Stimulated activated naive B cell treated with anti-CD40 and anti-IgM and Interleukin-4, amounts not matched to agents 10 μg/mL and 1 μg/mL and 100 μg/mL, for 72 hours (primary cell): ENCODE data around the gene ANKRD45.
A peak's percentile ranks its signal among the peaks of the same experiment; 100 is the strongest.
"Not testable (repeated sequence)": the region's sequence is repeated elsewhere in the genome, so short reads cannot be mapped to it uniquely, and the experiment has no call there.

Source experiments
- ATAC-seq, 2 donors: fragments of 150-1000 bp; cut with Tn5 transposase; replicated peaks; 2 replicates each; pipeline ENCODE4 v1.10.0; 2021; ENCODE audit warnings: moderate library complexity in 1 of 2
- DNase-seq: peaks from one replicate; pipeline ENCODE4 v3.0.0; 2021
- H3K27ac Mint-ChIP-seq: one replicate; pipeline ENCODE4 v1.8.0; 2022; ENCODE audit warnings: mild to moderate bottlenecking, mixed read lengths
- H3K27me3 Mint-ChIP-seq, 2 donors: one replicate each; pipeline ENCODE4 v1.8.0; 2022; ENCODE audit warnings: mixed read lengths in 2 of 2
- H3K36me3 Mint-ChIP-seq, 2 donors: one replicate each; pipeline ENCODE4 v1.8.0; 2022; ENCODE audit warnings: mixed read lengths in 2 of 2, mild to moderate bottlenecking in 1 of 2
- H3K4me1 Mint-ChIP-seq, 2 donors: one replicate each; pipeline ENCODE4 v1.8.0; 2022; ENCODE audit warnings: mixed read lengths in 2 of 2, mild to moderate bottlenecking in 1 of 2
- H3K4me3 Mint-ChIP-seq, 2 donors: one replicate each; pipeline ENCODE4 v1.8.0; 2022; ENCODE audit warnings: mild to moderate bottlenecking in 2 of 2, mixed read lengths in 2 of 2, moderate library complexity in 1 of 2
- H3K9me3 Mint-ChIP-seq, 2 donors: one replicate each; pipeline ENCODE4 v1.8.0; 2022; ENCODE audit warnings: mixed read lengths in 2 of 2, mild to moderate bottlenecking in 1 of 2

Gene ANKRD45

GRCh38 chr1:173669491-173669941, at the start of gene ANKRD45:
Gene ANKRD45, minus strand, starts transcription at chr1:173669851. Its CDS starts 10,433 bp downstream, at chr1:173659418.
- Mint-ChIP-seq H3K9me3 (no peaks in the 10 kb centered on the region), H3K36me3 (no peaks in the 10 kb centered on the region), H3K4me3 (peak within 1 kb of the TSS; percentile 63 to 74), H3K27ac (no peak within 1 kb of the TSS), H3K4me1 (peaks cover 2 to 14% of the 10 kb centered on the region in 2 donors), H3K27me3 (peaks cover 32 to 35% of the 10 kb centered on the region in 2 donors)
- DNase-seq = peak; percentile 8
- ATAC-seq = peak; percentile 29 to 58

- Mint-ChIP-seq H3K4me1 (peaks cover 15 to 20% of the 10 kb centered on the region in 2 donors), H3K27me3 (no peaks in the 10 kb centered on the region), H3K36me3 (peaks cover 10 to 24% of the 10 kb centered on the region in 2 donors), H3K4me3 (no peak overlapping the region), H3K27ac (no peak overlapping the region), H3K9me3 (no peaks in the 10 kb centered on the region)
- ATAC-seq (no peak), DNase-seq (no peak)
Observed at GRCh38 chr1:173717238-173717637, 47.6 kb upstream of the ANKRD45 start.

- H3K4me1 Mint-ChIP-seq = peaks cover 12 to 16% of the 10 kb centered on the region in 2 donors
- peak overlapping the region; percentile 91 for H3K27ac Mint-ChIP-seq
- H3K27me3 Mint-ChIP-seq = peaks cover 4 to 16% of the 10 kb centered on the region in 2 donors
- ATAC-seq = no peak
- H3K36me3 Mint-ChIP-seq = peaks cover 4 to 13% of the 10 kb centered on the region in 2 donors
- H3K4me3 Mint-ChIP-seq = peak overlapping the region; percentile 93 to 96
- no peaks in the 10 kb centered on the region for H3K9me3 Mint-ChIP-seq
- DNase-seq = no peak
Observed at GRCh38 chr1:173715538-173715844, 45.8 kb upstream of the ANKRD45 start.

GRCh38 chr1:173714759-173715537, 45.3 kb upstream of the ANKRD45 start, which contains the start of gene KLHL20:
Gene KLHL20, plus strand, starts transcription at chr1:173714981. Its CDS starts 1,063 bp downstream, at chr1:173716044.
- no peaks in the 10 kb centered on the region for H3K9me3 Mint-ChIP-seq
- peaks cover 9 to 22% of the 10 kb centered on the region in 2 donors for H3K27me3 Mint-ChIP-seq
- peaks cover 7 to 11% of the 10 kb centered on the region in 2 donors for H3K4me1 Mint-ChIP-seq
- peaks cover 0 to 8% of the 10 kb centered on the region in 2 donors for H3K36me3 Mint-ChIP-seq
- ATAC-seq (peak; percentile 97), DNase-seq (peak; percentile 89)
- peak within 1 kb of the TSS; percentile 93 to 96 for H3K4me3 Mint-ChIP-seq
- H3K27ac Mint-ChIP-seq = peak within 1 kb of the TSS; percentile 91

- peaks cover 0 to 8% of the 10 kb centered on the region in 2 donors for H3K36me3 Mint-ChIP-seq
- DNase-seq = no peak
Observed at GRCh38 chr1:173714441-173714758, 44.7 kb upstream of the ANKRD45 start.

GRCh38 chr1:173708787-173709186, 39.1 kb upstream of the ANKRD45 start:
- no peak for DNase-seq
- peaks cover 17 to 46% of the 10 kb centered on the region in 2 donors for H3K27me3 Mint-ChIP-seq

More at GRCh38 chr1:173714441-173714758, 44.7 kb upstream of the ANKRD45 start:
- peaks cover 10 to 27% of the 10 kb centered on the region in 2 donors for H3K27me3 Mint-ChIP-seq
- peak overlapping the region; percentile 93 to 96 for H3K4me3 Mint-ChIP-seq
- no peaks in the 10 kb centered on the region for H3K9me3 Mint-ChIP-seq
- peaks cover 7 to 11% of the 10 kb centered on the region in 2 donors for H3K4me1 Mint-ChIP-seq
- H3K27ac Mint-ChIP-seq = peak overlapping the region; percentile 91
- no peak for ATAC-seq

GRCh38 chr1:173705117-173705516, 35.5 kb upstream of the ANKRD45 start:
- peaks cover 12 to 45% of the 10 kb centered on the region in 2 donors for H3K27me3 Mint-ChIP-seq
- H3K36me3 Mint-ChIP-seq = peaks cover 0 to 3% of the 10 kb centered on the region in 2 donors
- no peak overlapping the region for H3K4me3 Mint-ChIP-seq
- no peak for ATAC-seq
- H3K9me3 Mint-ChIP-seq = peaks cover 0 to 4% of the 10 kb centered on the region in 2 donors
- no peaks in the 10 kb centered on the region for H3K4me1 Mint-ChIP-seq
- H3K27ac Mint-ChIP-seq = no peak overlapping the region
- DNase-seq = no peak

More at GRCh38 chr1:173708787-173709186, 39.1 kb upstream of the ANKRD45 start:
- Mint-ChIP-seq H3K4me1 (no peaks in the 10 kb centered on the region), H3K9me3 (no peaks in the 10 kb centered on the region), H3K36me3 (no peaks in the 10 kb centered on the region), H3K27ac (no peak overlapping the region), H3K4me3 (no peak overlapping the region)
- ATAC-seq = no peak

- Mint-ChIP-seq H3K27me3 (peaks cover 26 to 46% of the 10 kb centered on the region in 2 donors), H3K27ac (no peak overlapping the region), H3K4me3 (no peak overlapping the region), H3K36me3 (peaks cover 0 to 3% of the 10 kb centered on the region in 2 donors), H3K9me3 (peaks cover 0 to 4% of the 10 kb centered on the region in 2 donors), H3K4me1 (no peaks in the 10 kb centered on the region)
- DNase-seq (no peak), ATAC-seq (no peak)
Observed at GRCh38 chr1:173702736-173703135, 33.1 kb upstream of the ANKRD45 start.

- not testable (repeated sequence) for ATAC-seq, H3K36me3 Mint-ChIP-seq, H3K4me3 Mint-ChIP-seq, H3K9me3 Mint-ChIP-seq, H3K4me1 Mint-ChIP-seq, DNase-seq, H3K27ac Mint-ChIP-seq
- peaks cover 37 to 55% of the 10 kb centered on the region in 2 donors for H3K27me3 Mint-ChIP-seq
Observed at GRCh38 chr1:173701299-173701698, 31.6 kb upstream of the ANKRD45 start.

- peaks cover 1 to 7% of the 10 kb centered on the region in 2 donors for H3K4me1 Mint-ChIP-seq
- no peak overlapping the region for H3K27ac Mint-ChIP-seq
- DNase-seq (no peak), ATAC-seq (no peak)
- peaks cover 0 to 1% of the 10 kb centered on the region in 2 donors for H3K36me3 Mint-ChIP-seq
- peaks cover 34 to 49% of the 10 kb centered on the region in 2 donors for H3K27me3 Mint-ChIP-seq
- no peak overlapping the region for H3K4me3 Mint-ChIP-seq
- peaks cover 6 to 14% of the 10 kb centered on the region in 2 donors for H3K9me3 Mint-ChIP-seq
Observed at GRCh38 chr1:173693238-173693637, 23.6 kb upstream of the ANKRD45 start.

GRCh38 chr1:173688300-173688699, 18.6 kb upstream of the ANKRD45 start:
- H3K4me3 Mint-ChIP-seq = no peak overlapping the region
- H3K36me3 Mint-ChIP-seq = no peaks in the 10 kb centered on the region
- peaks cover 6 to 13% of the 10 kb centered on the region in 2 donors for H3K9me3 Mint-ChIP-seq
- no peak overlapping the region for H3K27ac Mint-ChIP-seq
- peaks cover 11 to 25% of the 10 kb centered on the region in 2 donors for H3K27me3 Mint-ChIP-seq
- DNase-seq (no peak), ATAC-seq (no peak)
- peaks cover 4 to 17% of the 10 kb centered on the region in 2 donors for H3K4me1 Mint-ChIP-seq

- H3K27ac Mint-ChIP-seq, ATAC-seq, H3K9me3 Mint-ChIP-seq, H3K36me3 Mint-ChIP-seq, DNase-seq, H3K4me3 Mint-ChIP-seq: not testable (repeated sequence)
- peaks cover 4 to 17% of the 10 kb centered on the region in 2 donors for H3K4me1 Mint-ChIP-seq
- H3K27me3 Mint-ChIP-seq = peaks cover 4 to 12% of the 10 kb centered on the region in 2 donors
Observed at GRCh38 chr1:173685121-173685520, 15.5 kb upstream of the ANKRD45 start.

GRCh38 chr1:173683838-173684237, 14.2 kb upstream of the ANKRD45 start:
- H3K4me3 Mint-ChIP-seq, H3K27ac Mint-ChIP-seq, ATAC-seq, H3K36me3 Mint-ChIP-seq, DNase-seq, H3K27me3 Mint-ChIP-seq: not testable (repeated sequence)
- H3K4me1 Mint-ChIP-seq = peaks cover 4 to 16% of the 10 kb centered on the region in 2 donors
- peaks cover 7 to 13% of the 10 kb centered on the region in 2 donors for H3K9me3 Mint-ChIP-seq

GRCh38 chr1:173682184-173682583, 12.5 kb upstream of the ANKRD45 start:
- ATAC-seq (no peak), DNase-seq (no peak)
- H3K4me3 Mint-ChIP-seq = no peak overlapping the region
- peaks cover 2 to 6% of the 10 kb centered on the region in 2 donors for H3K4me1 Mint-ChIP-seq
- peaks cover 0 to 10% of the 10 kb centered on the region in 2 donors for H3K9me3 Mint-ChIP-seq
- H3K27me3 Mint-ChIP-seq = peaks cover 9 to 10% of the 10 kb centered on the region in 2 donors
- no peak overlapping the region for H3K27ac Mint-ChIP-seq
- no peaks in the 10 kb centered on the region for H3K36me3 Mint-ChIP-seq

- H3K4me1 Mint-ChIP-seq, H3K27me3 Mint-ChIP-seq, DNase-seq, H3K4me3 Mint-ChIP-seq, H3K27ac Mint-ChIP-seq, ATAC-seq, H3K36me3 Mint-ChIP-seq: not testable (repeated sequence)
- H3K9me3 Mint-ChIP-seq = peaks cover 0 to 10% of the 10 kb centered on the region in 2 donors
Observed at GRCh38 chr1:173680152-173680551, 10.5 kb upstream of the ANKRD45 start.
